Subcutaneous abdominal adipose tissue (tissue), 5 donors: ENCODE results near the gene ACTG1.

Source experiments
- H3K27ac ChIP-seq: one replicate; pipeline ENCODE4 v1.7.0; 2013; ENCODE audit warnings: low read depth, mild to moderate bottlenecking, inconsistent platforms, low read length, moderate library complexity
- H3K27me3 ChIP-seq, 5 donors: one replicate each; pipeline ENCODE4 v1.7.0; 2013; ENCODE audit warnings: low read length in 5 of 5, inconsistent platforms in 1 of 5; ENCODE audit not compliant: control insufficient read depth in 5 of 5, insufficient read depth in 4 of 5
- H3K36me3 ChIP-seq, 5 donors: one replicate each; pipeline ENCODE4 v1.7.0; 2013; ENCODE audit warnings: low read length in 5 of 5; ENCODE audit not compliant: control insufficient read depth in 5 of 5, insufficient read depth in 5 of 5
- H3K4me1 ChIP-seq, 5 donors: one replicate each; pipeline ENCODE4 v1.7.0; 2013; ENCODE audit warnings: low read length in 5 of 5, mild to moderate bottlenecking in 3 of 5, moderate library complexity in 1 of 5; ENCODE audit not compliant: control insufficient read depth in 5 of 5, insufficient read depth in 5 of 5
- H3K4me3 ChIP-seq, 5 donors: one replicate each; pipeline ENCODE4 v1.7.0; 2013; ENCODE audit warnings: low read length in 5 of 5, low read depth in 1 of 5
- H3K9ac ChIP-seq, 5 donors: one replicate each; pipeline ENCODE4 v1.7.0; 2013; ENCODE audit warnings: low read length in 5 of 5, mild to moderate bottlenecking in 4 of 5, moderate library complexity in 3 of 5
- H3K9me3 ChIP-seq, 5 donors: one replicate each; pipeline ENCODE4 v1.7.0; 2013; ENCODE audit warnings: low read length in 5 of 5; ENCODE audit not compliant: control insufficient read depth in 5 of 5
- donor health status: healthy.
- donor health status: healthy.
- donor health status: healthy.
- donor health status: healthy.
- donor health status: healthy.

The ACTG1 gene

DNA sequence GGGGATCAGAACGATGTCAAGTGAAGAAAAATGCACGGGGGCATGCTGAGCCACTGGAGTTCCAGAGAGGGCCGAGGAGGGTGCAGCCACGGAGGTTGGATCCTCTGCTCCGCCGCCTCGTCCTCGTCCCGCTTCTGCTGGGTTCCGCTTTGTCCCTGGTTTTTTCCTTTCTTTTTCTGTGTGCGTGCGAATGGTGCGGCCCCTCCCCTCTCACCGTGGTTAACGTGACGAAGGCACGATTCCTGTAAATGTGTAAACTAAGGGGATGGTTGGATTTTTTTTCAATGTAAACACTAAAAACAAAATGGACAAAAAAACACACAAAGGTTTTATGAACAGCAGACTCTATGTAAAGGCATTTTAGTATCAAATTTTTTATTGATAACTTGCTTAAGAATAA lies 46.7 kb downstream of the ACTG1 start:
- H3K36me3 ChIP-seq = peaks cover 0 to 31% (median 23%) of the 10 kb centered on the region in 5 donors

DNA sequence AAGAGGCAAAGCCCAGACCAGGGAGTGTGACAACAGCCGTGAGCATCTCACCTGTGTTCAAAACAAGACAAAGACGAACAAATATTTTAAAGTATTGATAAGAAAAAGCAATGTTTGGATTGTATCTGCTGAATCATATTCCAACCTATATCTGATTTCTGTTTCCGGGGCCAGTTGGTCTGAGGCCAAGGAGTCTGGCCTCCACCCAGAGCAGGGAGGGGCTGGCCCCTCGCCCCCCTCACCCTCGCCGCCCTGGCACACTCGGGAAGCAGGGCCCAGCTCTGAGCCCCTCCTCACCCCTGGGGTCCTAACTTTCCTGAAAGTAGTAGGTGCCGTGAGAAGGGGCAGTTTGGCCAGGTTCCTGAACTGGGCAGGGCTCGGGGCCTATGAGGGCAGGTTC lies 48.0 kb downstream of the ACTG1 start:
- no peak overlapping the region for H3K27ac ChIP-seq
- H3K9ac ChIP-seq = no peak overlapping the region
- peaks cover 0 to 39% (median 28%) of the 10 kb centered on the region in 5 donors for H3K36me3 ChIP-seq
- no peaks in the 10 kb centered on the region for H3K27me3 ChIP-seq
- peaks cover 0 to 13% (median 7%) of the 10 kb centered on the region in 5 donors for H3K4me1 ChIP-seq
- no peak overlapping the region for H3K4me3 ChIP-seq
- H3K9me3 ChIP-seq = no peaks in the 10 kb centered on the region

More for the DNA sequence above, 46.7 kb downstream of the ACTG1 start:
- Histone ChIP-seq H3K4me3 (no peak overlapping the region), H3K27me3 (no peaks in the 10 kb centered on the region), H3K27ac (no peak overlapping the region), H3K4me1 (peaks cover 0 to 7% (median 7%) of the 10 kb centered on the region in 5 donors), H3K9ac (no peak overlapping the region), H3K9me3 (no peaks in the 10 kb centered on the region)

DNA sequence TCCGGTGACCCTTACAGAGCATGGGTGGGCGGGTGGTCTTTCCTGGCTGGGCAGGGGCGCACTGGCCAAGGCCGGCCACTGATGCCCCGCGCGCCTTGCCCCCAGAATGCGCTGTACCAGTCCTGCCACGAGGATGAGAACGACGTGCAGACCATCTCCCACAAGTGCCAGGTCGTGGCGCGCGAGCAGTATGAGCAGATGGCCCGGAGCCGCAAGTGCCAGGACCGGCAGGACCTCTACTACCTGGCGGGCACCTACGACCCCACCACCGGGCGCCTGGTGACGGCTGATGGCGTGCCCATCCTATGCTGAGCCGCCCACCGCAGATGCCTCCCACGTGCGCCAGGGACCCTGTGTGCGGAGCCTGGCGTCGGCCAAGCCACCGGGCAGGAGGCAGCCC lies 49.1 kb downstream of the ACTG1 start:
- Histone ChIP-seq H3K36me3 (peaks cover 0 to 50% (median 37%) of the 10 kb centered on the region in 5 donors), H3K4me1 (peaks cover 0 to 19% (median 7%) of the 10 kb centered on the region in 5 donors), H3K27ac (no peak overlapping the region), H3K9ac (no peak overlapping the region), H3K9me3 (no peaks in the 10 kb centered on the region), H3K27me3 (no peaks in the 10 kb centered on the region), H3K4me3 (no peak overlapping the region)

DNA sequence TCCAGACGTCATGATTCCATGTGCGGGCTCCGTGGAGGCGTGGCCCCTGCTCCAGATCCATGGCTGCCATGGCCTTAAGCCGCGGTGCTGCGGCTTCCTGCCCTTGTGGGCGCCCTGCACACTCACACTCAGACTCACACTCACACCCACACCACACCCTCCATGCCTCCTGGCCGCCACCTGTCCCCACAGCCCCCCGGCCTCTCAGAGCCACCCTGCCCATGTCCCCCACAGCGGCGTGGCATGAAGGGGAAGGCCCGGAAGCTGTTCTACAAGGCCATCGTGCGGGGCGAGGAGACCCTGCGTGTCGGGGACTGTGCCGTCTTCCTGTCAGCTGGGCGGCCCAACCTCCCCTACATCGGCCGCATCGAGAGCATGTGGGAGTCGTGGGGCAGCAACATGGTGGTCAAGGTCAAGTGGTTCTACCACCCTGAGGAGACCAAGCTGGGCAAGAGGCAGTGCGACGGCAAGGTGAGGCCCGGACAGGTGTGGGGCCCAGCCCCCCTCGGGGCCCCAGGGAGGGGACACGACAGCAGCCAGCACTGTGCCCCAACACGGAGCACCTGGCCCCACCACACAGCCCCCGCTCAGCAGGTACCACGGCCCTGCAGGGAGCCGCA lies 50.0 kb downstream of the ACTG1 start:
- Histone ChIP-seq H3K4me3 (no peak overlapping the region), H3K27ac (no peak overlapping the region), H3K9ac (no peak overlapping the region), H3K36me3 (peaks cover 0 to 55% (median 38%) of the 10 kb centered on the region in 5 donors), H3K9me3 (no peaks in the 10 kb centered on the region), H3K4me1 (peaks cover 0 to 19% (median 7%) of the 10 kb centered on the region in 5 donors), H3K27me3 (no peaks in the 10 kb centered on the region)

- Histone ChIP-seq H3K4me1 (peaks cover 0 to 17% (median 4%) of the 10 kb centered on the region in 5 donors), H3K27me3 (no peaks in the 10 kb centered on the region), H3K9me3 (no peaks in the 10 kb centered on the region), H3K36me3 (peaks cover 0 to 59% (median 38%) of the 10 kb centered on the region in 5 donors), H3K9ac (no peak overlapping the region), H3K4me3 (no peak overlapping the region), H3K27ac (no peak overlapping the region)
Measured at GRCh38 chr17:81461607-81462500, 50.7 kb downstream of the ACTG1 start.

DNA sequence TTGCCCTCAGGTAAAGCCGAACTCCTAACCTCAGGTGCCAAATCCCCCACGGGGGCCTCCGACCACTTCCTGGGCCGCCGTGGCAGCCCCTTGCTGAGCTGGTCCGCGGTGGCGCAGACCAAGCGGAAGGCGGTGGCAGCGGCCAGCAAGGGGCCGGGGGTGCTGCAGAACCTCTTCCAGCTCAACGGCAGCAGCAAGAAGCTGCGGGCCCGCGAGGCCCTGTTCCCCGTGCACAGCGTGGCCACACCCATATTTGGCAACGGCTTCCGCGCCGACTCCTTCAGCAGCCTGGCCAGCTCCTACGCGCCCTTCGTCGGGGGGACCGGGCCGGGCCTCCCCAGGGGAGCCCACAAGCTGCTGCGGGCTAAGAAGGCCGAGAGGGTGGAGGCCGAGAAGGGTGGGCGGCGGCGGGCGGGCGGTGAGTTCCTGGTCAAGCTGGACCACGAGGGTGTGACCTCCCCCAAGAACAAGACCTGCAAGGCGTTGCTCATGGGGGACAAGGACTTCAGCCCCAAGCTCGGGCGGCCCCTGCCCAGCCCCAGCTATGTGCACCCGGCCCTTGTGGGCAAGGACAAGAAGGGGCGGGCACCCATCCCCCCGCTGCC lies 51.6 kb downstream of the ACTG1 start:
- no peaks in the 10 kb centered on the region for H3K9me3 ChIP-seq
- H3K4me1 ChIP-seq = peaks cover 0 to 13% (median 4%) of the 10 kb centered on the region in 5 donors
- H3K9ac ChIP-seq = no peak overlapping the region
- H3K36me3 ChIP-seq = peaks cover 0 to 63% (median 38%) of the 10 kb centered on the region in 5 donors
- no peak overlapping the region for H3K4me3 ChIP-seq
- no peaks in the 10 kb centered on the region for H3K27me3 ChIP-seq
- no peak overlapping the region for H3K27ac ChIP-seq
